GM18498 (cell line): ENCODE data around the gene FAM234B.

Experiments used
- ATAC-seq: cut with Tn5 transposase; IDR thresholded peaks from one replicate; pipeline ENCODE4 v1.9.1; 2021; ENCODE audit warnings: mild to moderate bottlenecking, moderate library complexity; ENCODE audit not compliant: unreplicated experiment

FAM234B gene

GRCh38 chr12:13087766-13088165, 43.6 kb downstream of the FAM234B start:
- ATAC-seq: no peak

GRCh38 chr12:13088496-13088895, 44.3 kb downstream of the FAM234B start:
- no peak for ATAC-seq

GRCh38 chr12:13090054-13090453, 45.9 kb downstream of the FAM234B start:
- no peak for ATAC-seq

GRCh38 chr12:13091832-13092231, 47.7 kb downstream of the FAM234B start:
- ATAC-seq: no peak

- ATAC-seq: no peak
These were observed 49.1 kb downstream of the FAM234B start for GRCh38 chr12:13093191-13093847.

- ATAC-seq: no peak
These were observed 49.7 kb downstream of the FAM234B start for GRCh38 chr12:13093848-13094220.

GRCh38 chr12:13094367-13094766, 50.2 kb downstream of the FAM234B start:
- peak; percentile 38 for ATAC-seq

- no peak for ATAC-seq
These were observed 51.2 kb downstream of the FAM234B start for GRCh38 chr12:13095266-13095995.

GRCh38 chr12:13097491-13098011, 53.4 kb downstream of the FAM234B start:
- no peak for ATAC-seq

GRCh38 chr12:13099066-13099843, 55.1 kb downstream of the FAM234B start:
- no peak for ATAC-seq

- ATAC-seq: no peak
These were observed 55.8 kb downstream of the FAM234B start for GRCh38 chr12:13099844-13100604.

- ATAC-seq: no peak
These were observed 56.4 kb downstream of the FAM234B start for GRCh38 chr12:13100605-13100881.

- ATAC-seq: peak; percentile 92
These were observed 56.9 kb downstream of the FAM234B start for GRCh38 chr12:13100882-13101769.

GRCh38 chr12:13101821-13102375, 57.7 kb downstream of the FAM234B start:
- ATAC-seq: no peak

- no peak for ATAC-seq
These were observed 58.4 kb downstream of the FAM234B start for GRCh38 chr12:13102461-13103195.

GRCh38 chr12:13103391-13104033, 59.3 kb downstream of the FAM234B start, which contains the start of gene GSG1:
GSG1 (minus strand) TSS chr12:13103667; CDS start chr12:13103512, 155 bp downstream.
- no peak for ATAC-seq

- no peak for ATAC-seq
These were observed 60.2 kb downstream of the FAM234B start for GRCh38 chr12:13104409-13104808.

GRCh38 chr12:13105781-13106180, 61.6 kb downstream of the FAM234B start:
- no peak for ATAC-seq
